OCI-LY7 (cell line): ENCODE data around the gene AP3M1. TPM values are rescaled to one million over a fixed set of nuclear protein-coding genes. Genes with fewer than 3 reads are reported as not detected.

Experiments used
- BruUV-seq: library from RNA; stranded (reverse); fragments of 400-500 nt; replicated peaks from 2 replicates; lab custom pipeline; 2021; lab: Mats Ljungman, UMichigan
- CTCF ChIA-PET: fragments of 300-600 bp; sonication (Branson Sonifier 250); formaldehyde crosslinking; loops from one replicate; lab custom pipeline; 2022; ENCODE audit warnings: antibody characterized with exemption; ENCODE audit not compliant: unreplicated experiment; lab: Charles Lee
- POLR2A ChIA-PET: fragments of 300-600 bp; sonication (Branson Sonifier 250); formaldehyde crosslinking; loops from one replicate; lab custom pipeline; 2022; ENCODE audit warnings: antibody characterized with exemption; lab: Charles Lee
- DNase-seq: peaks from one replicate; pipeline ENCODE4 v3.0.0-alpha.2; 2015; ENCODE audit warnings: low spot score
- H2AFZ ChIP-seq: fragments of 200-600 bp; sonication (generic), shearing (Covaris generic); 2 replicates; pipeline ENCODE4 v1.6.1; 2014; ENCODE audit warnings: mild to moderate bottlenecking, antibody characterized with exemption, low read length, moderate library complexity
- H3K27ac ChIP-seq: fragments of 200-600 bp; sonication (generic); 2 replicates; pipeline ENCODE4 v1.5.1; 2014; ENCODE audit warnings: mixed run types, low read depth, mild to moderate bottlenecking, moderate library complexity, low read length, inconsistent platforms; ENCODE audit not compliant: poor library complexity, severe bottlenecking
- H3K36me3 ChIP-seq: fragments of 200-600 bp; sonication (generic); 2 replicates; pipeline ENCODE4 v1.6.1; 2014; ENCODE audit warnings: mild to moderate bottlenecking, antibody characterized with exemption, low read length, moderate library complexity, mixed read lengths; ENCODE audit not compliant: insufficient read depth
- H3K4me1 ChIP-seq: fragments of 200-600 bp; sonication (generic); 2 replicates; pipeline ENCODE4 v1.5.1; 2014; ENCODE audit warnings: mild to moderate bottlenecking, low read length; ENCODE audit not compliant: insufficient read depth, poor library complexity, severe bottlenecking
- H3K4me2 ChIP-seq: fragments of 200-600 bp; sonication (generic); 2 replicates; pipeline ENCODE4 v1.6.1; 2014; ENCODE audit warnings: mild to moderate bottlenecking, low read length
- H3K4me3 ChIP-seq: fragments of 200-600 bp; sonication (generic); 2 replicates; pipeline ENCODE4 v1.5.1; 2014; ENCODE audit warnings: mild to moderate bottlenecking, low read depth, low read length; ENCODE audit not compliant: poor library complexity, severe bottlenecking
- H3K79me2 ChIP-seq: fragments of 200-600 bp; sonication (generic); 2 replicates; pipeline ENCODE4 v1.6.1; 2016; ENCODE audit warnings: low read depth, mild to moderate bottlenecking, low read length, moderate library complexity, mixed read lengths; ENCODE audit not compliant: insufficient read depth
- H3K9me2 ChIP-seq: fragments of 200-600 bp; sonication (generic); 2 replicates; pipeline ENCODE4 v1.6.1; 2016; ENCODE audit warnings: mild to moderate bottlenecking, low read length, mixed read lengths; ENCODE audit not compliant: insufficient read depth
- H3K9me3 ChIP-seq: fragments of 200-600 bp; sonication (generic); 2 replicates; pipeline ENCODE4 v1.6.1; 2014; ENCODE audit warnings: mild to moderate bottlenecking, mixed run types, low read length, mixed read lengths
- H4K20me1 ChIP-seq: fragments of 200-600 bp; sonication (generic); 2 replicates; pipeline ENCODE4 v1.6.1; 2014; ENCODE audit warnings: mild to moderate bottlenecking, antibody characterized with exemption, low read length, moderate library complexity, mixed read lengths; ENCODE audit not compliant: insufficient read depth
- CTCF ChIP-seq: fragments of 200-600 bp; sonication (generic); conservative IDR thresholded peaks from 2 replicates; pipeline ENCODE4 v1.5.1; 2014; ENCODE audit warnings: mild to moderate bottlenecking, antibody characterized with exemption, low read length, moderate library complexity, mixed read lengths
- EZH2phosphoT487 ChIP-seq: fragments of 200-600 bp; sonication (generic); IDR thresholded peaks from 2 replicates; pipeline ENCODE4 v1.6.1; 2018; ENCODE audit warnings: low read depth, borderline replicate concordance, mild to moderate bottlenecking, mixed run types, antibody characterized with exemption, low read length, moderate library complexity, mixed read lengths
- intact Hi-C: fragments of 100-400 bp; cut with micrococcal nuclease; formaldehyde crosslinking; loops from one replicate; pipeline ENCODE4 v1.10.0; 2022; ENCODE audit not compliant: unreplicated experiment
- total RNA-seq, 2 experiments: library from RNA; depleted of rRNA in 1 of 2; stranded (reverse); fragments of >200 nt in 1 of 2; shearing (Covaris generic) in 1 of 2; gene quantifications; 2 replicates each; pipeline ENCODE4 v1.2.3, GENCODE V29; 2014 to 2022

Gene AP3M1
- total RNA-seq, 2 experiments from 2014 or later = 35.5 to 54.2 TPM

- no peaks in the 10 kb centered on the region for H4K20me1 ChIP-seq
- CTCF ChIA-PET = interaction anchor here (1.4 kb wide), 1 partner anchor 194 kb away, joined by 5 read pairs; no protein-coding TSS in a partner anchor
- no peak overlapping the region for H3K4me3 ChIP-seq
- no TSS peak for BruUV-seq
- H3K9me2 ChIP-seq = no peaks in the 10 kb centered on the region
- intact Hi-C loops = loop anchor here (2.0 to 5.0 kb wide), 2 partner anchors 43 to 123 kb away; no protein-coding TSS in a partner anchor
- DNase-seq = no peak
- no peaks in the 10 kb centered on the region for H3K79me2 ChIP-seq
- H3K9me3 ChIP-seq = no peaks in the 10 kb centered on the region
- peak overlapping the region; percentile 45 for H3K4me2 ChIP-seq
- peaks cover 54% of the 10 kb centered on the region for H3K4me1 ChIP-seq
- POLR2A ChIA-PET = interaction anchor here (0.5 to 1.6 kb wide), 4 partner anchors 13 to 71 kb away, joined by 4 to 6 read pairs (median 5); no protein-coding TSS in a partner anchor
- peaks cover 21% of the 10 kb centered on the region for H3K36me3 ChIP-seq
- no peak overlapping the region for H3K27ac ChIP-seq
- H2AFZ ChIP-seq = no peak overlapping the region
- TF ChIP-seq CTCF (0 out of 2 replicates have a peak, but pooled peaks have one; percentile 10), EZH2phosphoT487 (no peak)
These were observed 70.6 kb downstream of the AP3M1 start for GRCh38 chr10:74079936-74080590.

GRCh38 chr10:74079028-74079935 lies 71.3 kb downstream of the AP3M1 start:
- TSS peak; percentile 12 for BruUV-seq
- Histone ChIP-seq H3K4me3 (no peak overlapping the region), H2AFZ (no peak overlapping the region), H3K79me2 (no peaks in the 10 kb centered on the region), H3K36me3 (peaks cover 25% of the 10 kb centered on the region), H3K9me2 (no peaks in the 10 kb centered on the region), H3K4me2 (peak overlapping the region; percentile 45), H4K20me1 (no peaks in the 10 kb centered on the region), H3K9me3 (no peaks in the 10 kb centered on the region), H3K27ac (no peak overlapping the region), H3K4me1 (peaks cover 54% of the 10 kb centered on the region)
- POLR2A ChIA-PET = interaction anchor here (0.5 to 1.6 kb wide), 4 partner anchors 12 to 70 kb away, joined by 4 to 6 read pairs (median 5); no protein-coding TSS in a partner anchor
- no peak for DNase-seq
- intact Hi-C loops = no loop called here
- no peak for TF ChIP-seq EZH2phosphoT487
- TF ChIP-seq CTCF = no peak
- CTCF ChIA-PET = no interaction called here
